Ovary (tissue), 3 donors: ENCODE results near the gene KRTAP10-2.

Experiments
- EP300 ChIP-seq: sonication (generic); formaldehyde crosslinking; IDR thresholded peaks from one replicate; pipeline ENCODE4 v1.6.1; 2017; ENCODE audit warnings: antibody characterized with exemption
- POLR2A ChIP-seq: fragments of 450-650 bp; IDR thresholded peaks from one replicate; pipeline ENCODE4 v1.6.1; 2017; ENCODE audit warnings: antibody characterized with exemption, mild to moderate bottlenecking, moderate library complexity
- TF ChIP-seq, protein P1 (sequence below), 3 donors: fragments of 450-650 bp in 2 of 3; fragments of 200-600 bp in 1 of 3; IDR thresholded peaks; one replicate each; pipeline versions ENCODE4 v1.5.1 to v1.8.0; 2016 to 2022; ENCODE audit warnings: antibody characterized with exemption in 3 of 3, mild to moderate bottlenecking in 1 of 3
- donor health status: DM: no; HTN: no; CAD: no.

DNA sequence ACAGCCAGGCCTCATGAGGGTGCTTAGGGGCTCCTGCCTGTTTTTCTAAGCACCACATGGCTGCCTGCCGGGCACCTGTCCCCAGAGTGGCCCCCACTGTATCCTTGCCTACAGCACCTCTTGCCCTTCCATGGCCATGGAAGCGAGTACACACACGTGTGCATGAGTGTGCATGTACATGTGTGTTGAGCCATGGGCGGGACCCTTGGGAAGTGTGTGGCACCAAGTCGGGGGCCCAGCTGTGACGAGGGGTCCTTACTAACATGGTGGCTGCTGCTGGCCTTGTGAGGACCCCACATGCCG is 37.1 kb downstream of the KRTAP10-2 start:
- TF ChIP-seq, protein P1, sequence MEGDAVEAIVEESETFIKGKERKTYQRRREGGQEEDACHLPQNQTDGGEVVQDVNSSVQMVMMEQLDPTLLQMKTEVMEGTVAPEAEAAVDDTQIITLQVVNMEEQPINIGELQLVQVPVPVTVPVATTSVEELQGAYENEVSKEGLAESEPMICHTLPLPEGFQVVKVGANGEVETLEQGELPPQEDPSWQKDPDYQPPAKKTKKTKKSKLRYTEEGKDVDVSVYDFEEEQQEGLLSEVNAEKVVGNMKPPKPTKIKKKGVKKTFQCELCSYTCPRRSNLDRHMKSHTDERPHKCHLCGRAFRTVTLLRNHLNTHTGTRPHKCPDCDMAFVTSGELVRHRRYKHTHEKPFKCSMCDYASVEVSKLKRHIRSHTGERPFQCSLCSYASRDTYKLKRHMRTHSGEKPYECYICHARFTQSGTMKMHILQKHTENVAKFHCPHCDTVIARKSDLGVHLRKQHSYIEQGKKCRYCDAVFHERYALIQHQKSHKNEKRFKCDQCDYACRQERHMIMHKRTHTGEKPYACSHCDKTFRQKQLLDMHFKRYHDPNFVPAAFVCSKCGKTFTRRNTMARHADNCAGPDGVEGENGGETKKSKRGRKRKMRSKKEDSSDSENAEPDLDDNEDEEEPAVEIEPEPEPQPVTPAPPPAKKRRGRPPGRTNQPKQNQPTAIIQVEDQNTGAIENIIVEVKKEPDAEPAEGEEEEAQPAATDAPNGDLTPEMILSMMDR (IDR thresholded peaks at IDR 0.05): no peak
- TF ChIP-seq POLR2A (no peak), EP300 (no peak)
